Testis (tissue), 3 donors: ENCODE results near the gene PPP6R3. TPM values are rescaled to one million over a fixed set of nuclear protein-coding genes. Genes with fewer than 3 reads are reported as not detected.

Experiments
- DNase-seq: peaks from one replicate; pipeline ENCODE4 v3.0.0-alpha.2; 2019
- H3K27ac ChIP-seq, 2 donors: fragments of 200-600 bp; sonication (generic); one replicate each; pipeline ENCODE4 v1.5.1; 2019
- H3K27me3 ChIP-seq: fragments of 200-600 bp; sonication (generic); one replicate; pipeline ENCODE4 v1.5.1; 2019
- H3K36me3 ChIP-seq: fragments of 200-600 bp; sonication (generic); one replicate; pipeline ENCODE4 v1.5.1; 2017; ENCODE audit warnings: low read depth; ENCODE audit errors: missing control alignments
- H3K4me1 ChIP-seq: fragments of 200-600 bp; sonication (generic); one replicate; pipeline ENCODE4 v1.5.1; 2019
- H3K4me3 ChIP-seq, 2 donors: fragments of 200-600 bp; sonication (generic); one replicate each; pipeline ENCODE4 v1.5.1; 2017 to 2019
- H3K9me3 ChIP-seq: fragments of 200-600 bp; sonication (generic); one replicate; pipeline ENCODE4 v1.5.1; 2017
- CTCF ChIP-seq, 3 experiments: fragments of 450-650 bp in 2 of 3; fragments of 200-600 bp in 1 of 3; sonication (generic) in 1 of 3; IDR thresholded peaks; one replicate each; pipeline ENCODE4 v1.5.1; 2016 to 2019; ENCODE audit warnings: antibody characterized with exemption in 3 of 3, mild to moderate bottlenecking in 2 of 3, moderate library complexity in 1 of 3
- POLR2A ChIP-seq: fragments of 450-650 bp; IDR thresholded peaks from one replicate; pipeline ENCODE4 v1.6.1; 2017; ENCODE audit warnings: antibody characterized with exemption, mild to moderate bottlenecking, moderate library complexity
- WGBS, 2 donors: methylation state at CpG; one replicate each; pipeline ENCODE4 v1.1.5; 2018; 5-methylcytosine and 5-hydroxymethylcytosine counted together
- intact Hi-C: fragments of 100-400 bp; cut with DNase I; formaldehyde crosslinking; loops from one replicate; pipeline ENCODE4 v1.15.1; 2023; ENCODE audit warnings: low total_unique reads
- polyA plus RNA-seq: library from polyadenylated mRNA; stranded (reverse); fragments of 350-450 nt; fragmentation: Illumina TruSeq; extraction: RNeasy Lipid Tissue Mini Kit (QIAGEN cat#74804); gene quantifications from one replicate; pipeline ENCODE4 v1.2.3, GENCODE V29; 2014; ENCODE audit warnings: low read depth, low replicate concordance; ENCODE audit not compliant: insufficient read depth
- total RNA-seq, 2 donors: library from RNA; depleted of rRNA; stranded (reverse); fragments of >200 nt; gene quantifications; one replicate each; pipeline ENCODE4 v1.2.3, GENCODE V29; 2016

PPP6R3 gene
- total and polyA plus RNA-seq, 3 donors from 2014 or later = 88.5 to 190 (median 188) TPM

GRCh38 chr11:68655406-68655805, 194.9 kb downstream of the PPP6R3 start:
- Histone ChIP-seq H3K4me3 (no peak overlapping the region), H3K27ac (no peak overlapping the region), H3K9me3 (no peaks in the 10 kb centered on the region), H3K36me3 (no peaks in the 10 kb centered on the region), H3K4me1 (peaks cover 11% of the 10 kb centered on the region), H3K27me3 (no peaks in the 10 kb centered on the region)
- no peak for DNase-seq
- WGBS, 2 donors = 77 to 87% methylated on average over 7 of the region's 7 CpGs
- intact Hi-C loops = no loop called here
- TF ChIP-seq POLR2A (no peak), CTCF (IDR thresholded peaks at IDR 0.05) (no peak)

GRCh38 chr11:68655806-68656205, 195.3 kb downstream of the PPP6R3 start:
- no peaks in the 10 kb centered on the region for H3K36me3 ChIP-seq
- H3K4me3 ChIP-seq = no peak overlapping the region
- 83 to 90% methylated on average over 8 of the region's 8 CpGs for WGBS, 2 donors
- peaks cover 11% of the 10 kb centered on the region for H3K4me1 ChIP-seq
- no peaks in the 10 kb centered on the region for H3K27me3 ChIP-seq
- no peak for DNase-seq
- H3K27ac ChIP-seq = no peak overlapping the region
- H3K9me3 ChIP-seq = no peaks in the 10 kb centered on the region
- intact Hi-C loops = no loop called here
- TF ChIP-seq CTCF (IDR thresholded peaks at IDR 0.05) (no peak), POLR2A (no peak)

GRCh38 chr11:68657021-68657780, 196.6 kb downstream of the PPP6R3 start:
- intact Hi-C loops = no loop called here
- WGBS, 2 donors = 93 to 94% methylated on average over 4 to 11 of the region's 11 CpGs
- Histone ChIP-seq H3K36me3 (no peaks in the 10 kb centered on the region), H3K27me3 (no peaks in the 10 kb centered on the region), H3K4me3 (no peak overlapping the region), H3K27ac (no peak overlapping the region), H3K4me1 (peaks cover 11% of the 10 kb centered on the region), H3K9me3 (no peaks in the 10 kb centered on the region)
- no peak for DNase-seq
- no peak for TF ChIP-seq CTCF (IDR thresholded peaks at IDR 0.05)
- no peak for TF ChIP-seq POLR2A

- DNase-seq = no peak
- intact Hi-C loops = no loop called here
- no peaks in the 10 kb centered on the region for H3K27me3 ChIP-seq
- peak overlapping the region in 1 of 2 donors; percentile 31 for H3K27ac ChIP-seq
- H3K36me3 ChIP-seq = no peaks in the 10 kb centered on the region
- H3K9me3 ChIP-seq = no peaks in the 10 kb centered on the region
- 94 to 97% methylated on average over 8 of the region's 8 CpGs for WGBS, 2 donors
- no peak overlapping the region for H3K4me3 ChIP-seq
- peaks cover 11% of the 10 kb centered on the region for H3K4me1 ChIP-seq
- no peak for TF ChIP-seq CTCF (IDR thresholded peaks at IDR 0.05)
- no peak for TF ChIP-seq POLR2A
Measured at GRCh38 chr11:68658097-68658496, 197.5 kb downstream of the PPP6R3 start.

- WGBS, 2 donors = 65 to 70% methylated on average over 13 of the region's 13 CpGs
- H3K27me3 ChIP-seq = no peaks in the 10 kb centered on the region
- intact Hi-C loops = no loop called here
- H3K4me3 ChIP-seq = no peak overlapping the region
- peak overlapping the region; percentile 31 to 41 for H3K27ac ChIP-seq
- H3K4me1 ChIP-seq = peaks cover 11% of the 10 kb centered on the region
- no peak for TF ChIP-seq POLR2A
- no peak for TF ChIP-seq CTCF (IDR thresholded peaks at IDR 0.05)
- DNase-seq = peak; percentile 54
- no peaks in the 10 kb centered on the region for H3K9me3 ChIP-seq
- H3K36me3 ChIP-seq = no peaks in the 10 kb centered on the region
Measured at GRCh38 chr11:68658661-68659060, 198.1 kb downstream of the PPP6R3 start.
